SK-N-SH (cell line): ENCODE data around the gene XPR1.

Experiments
- CTCF ChIP-seq: fragments of 200-600 bp; sonication (generic); IDR thresholded peaks from 2 replicates; pipeline ENCODE4 v1.6.1; 2017; ENCODE audit warnings: antibody characterized with exemption, mild to moderate bottlenecking, moderate library complexity
- ELF1 ChIP-seq: IDR thresholded peaks from 2 replicates; pipeline ENCODE4 v1.4.0; 2012
- FOXM1 ChIP-seq: IDR thresholded peaks from 2 replicates; pipeline ENCODE4 v1.4.0; 2012; ENCODE audit warnings: low read depth, mild to moderate bottlenecking
- MXI1 ChIP-seq: IDR thresholded peaks from 2 replicates; pipeline ENCODE4 v1.6.1; 2012; ENCODE audit warnings: mild to moderate bottlenecking, low read depth, low read length, improper control_type of control experiment
- NRF1 ChIP-seq: IDR thresholded peaks from 2 replicates; pipeline ENCODE4 v1.6.1; 2012; ENCODE audit warnings: low read depth, mild to moderate bottlenecking, low read length
- POLR2AphosphoS5 ChIP-seq: IDR thresholded peaks from 2 replicates; pipeline ENCODE4 v1.6.1; 2012; ENCODE audit warnings: low read depth, low read length
- RCOR1 ChIP-seq: fragments of 150-350 bp; IDR thresholded peaks from 2 replicates; pipeline ENCODE4 v1.6.1; 2017; ENCODE audit warnings: antibody characterized with exemption, low read length
- RFX5 ChIP-seq: IDR thresholded peaks from 2 replicates; pipeline ENCODE4 v1.6.1; 2012; ENCODE audit warnings: mild to moderate bottlenecking, improper control_type of control experiment, low read length
- TCF12 ChIP-seq: IDR thresholded peaks from 2 replicates; pipeline ENCODE4 v1.4.0; 2012
- TEAD4 ChIP-seq: IDR thresholded peaks from 2 replicates; pipeline ENCODE4 v1.4.0; 2012; ENCODE audit warnings: mild to moderate bottlenecking, borderline replicate concordance; ENCODE audit not compliant: insufficient read depth
- TF ChIP-seq, protein P1 (sequence below): IDR thresholded peaks from 2 replicates; pipeline ENCODE4 v1.6.1; 2012; ENCODE audit warnings: mild to moderate bottlenecking, low read depth, low read length, moderate library complexity

GRCh38 chr1:180631194-180631765 lies 542 bp upstream of the XPR1 start:
- TF ChIP-seq CTCF (no peak), TCF12 (no peak), RCOR1 (no peak), TEAD4 (no peak), MXI1 (no peak), NRF1 (no peak), FOXM1 (no peak), ELF1 (no peak), POLR2AphosphoS5 (no peak), RFX5 (no peak)
- TF ChIP-seq, protein P1, sequence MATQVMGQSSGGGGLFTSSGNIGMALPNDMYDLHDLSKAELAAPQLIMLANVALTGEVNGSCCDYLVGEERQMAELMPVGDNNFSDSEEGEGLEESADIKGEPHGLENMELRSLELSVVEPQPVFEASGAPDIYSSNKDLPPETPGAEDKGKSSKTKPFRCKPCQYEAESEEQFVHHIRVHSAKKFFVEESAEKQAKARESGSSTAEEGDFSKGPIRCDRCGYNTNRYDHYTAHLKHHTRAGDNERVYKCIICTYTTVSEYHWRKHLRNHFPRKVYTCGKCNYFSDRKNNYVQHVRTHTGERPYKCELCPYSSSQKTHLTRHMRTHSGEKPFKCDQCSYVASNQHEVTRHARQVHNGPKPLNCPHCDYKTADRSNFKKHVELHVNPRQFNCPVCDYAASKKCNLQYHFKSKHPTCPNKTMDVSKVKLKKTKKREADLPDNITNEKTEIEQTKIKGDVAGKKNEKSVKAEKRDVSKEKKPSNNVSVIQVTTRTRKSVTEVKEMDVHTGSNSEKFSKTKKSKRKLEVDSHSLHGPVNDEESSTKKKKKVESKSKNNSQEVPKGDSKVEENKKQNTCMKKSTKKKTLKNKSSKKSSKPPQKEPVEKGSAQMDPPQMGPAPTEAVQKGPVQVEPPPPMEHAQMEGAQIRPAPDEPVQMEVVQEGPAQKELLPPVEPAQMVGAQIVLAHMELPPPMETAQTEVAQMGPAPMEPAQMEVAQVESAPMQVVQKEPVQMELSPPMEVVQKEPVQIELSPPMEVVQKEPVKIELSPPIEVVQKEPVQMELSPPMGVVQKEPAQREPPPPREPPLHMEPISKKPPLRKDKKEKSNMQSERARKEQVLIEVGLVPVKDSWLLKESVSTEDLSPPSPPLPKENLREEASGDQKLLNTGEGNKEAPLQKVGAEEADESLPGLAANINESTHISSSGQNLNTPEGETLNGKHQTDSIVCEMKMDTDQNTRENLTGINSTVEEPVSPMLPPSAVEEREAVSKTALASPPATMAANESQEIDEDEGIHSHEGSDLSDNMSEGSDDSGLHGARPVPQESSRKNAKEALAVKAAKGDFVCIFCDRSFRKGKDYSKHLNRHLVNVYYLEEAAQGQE, result no peak
